HG02610 (cell line): ENCODE results near the gene SETBP1.
A peak's percentile ranks its signal among the peaks of the same experiment; 100 is the strongest.

Experiments used
- ATAC-seq: cut with Tn5 transposase; IDR thresholded peaks from one replicate; pipeline ENCODE4 v1.9.1; 2021; ENCODE audit warnings: mild to moderate bottlenecking, moderate library complexity; ENCODE audit not compliant: unreplicated experiment

SETBP1 gene

GRCh38 chr18:44895176-44895798, 214.6 kb downstream of the SETBP1 start:
- ATAC-seq = peak; percentile 66

DNA sequence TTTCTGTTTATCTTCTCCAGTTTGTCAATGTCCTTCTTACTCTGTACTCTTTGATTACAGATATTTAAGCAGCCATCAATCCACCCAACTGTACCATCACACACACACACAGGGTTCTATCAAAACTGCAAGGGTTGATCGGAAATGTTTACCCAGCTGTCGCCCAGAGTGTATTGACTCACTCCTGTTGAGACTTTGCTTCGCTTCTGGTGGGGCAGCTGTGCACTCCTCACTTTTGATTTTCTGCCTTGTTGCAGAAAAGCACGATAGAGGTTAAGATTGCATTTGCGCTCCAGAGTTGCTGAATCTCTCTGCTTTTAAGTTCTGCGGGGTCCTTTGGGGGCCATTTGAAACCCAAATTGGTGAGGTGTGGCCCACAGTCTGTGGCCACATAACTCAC, 216.2 kb downstream of the SETBP1 start:
- ATAC-seq = no peak

- ATAC-seq = no peak
Observed at GRCh38 chr18:44897411-44897810, 216.7 kb downstream of the SETBP1 start.

GRCh38 chr18:44897816-44898215, 217.1 kb downstream of the SETBP1 start:
- ATAC-seq = no peak

DNA sequence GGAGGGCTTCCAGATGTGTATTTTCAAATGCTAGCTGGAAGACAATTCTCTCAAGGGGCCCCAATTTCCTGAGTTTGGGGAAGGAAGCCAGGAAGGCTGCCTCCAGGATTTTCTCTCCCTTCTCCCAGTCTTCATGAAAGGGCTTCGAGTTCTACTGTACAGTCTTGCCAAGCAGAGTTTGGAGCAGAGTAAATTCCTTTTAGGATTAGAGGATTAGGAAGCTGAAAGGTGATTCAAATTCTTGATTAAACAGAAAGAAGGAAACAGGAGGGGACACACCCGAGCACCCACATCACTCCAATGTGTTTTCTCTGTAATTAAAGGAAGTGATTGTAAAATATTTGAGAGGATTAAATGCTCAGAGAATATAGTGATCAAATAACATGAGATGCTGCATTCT, 217.8 kb downstream of the SETBP1 start:
- ATAC-seq = no peak

GRCh38 chr18:44899832-44900231, 219.1 kb downstream of the SETBP1 start:
- ATAC-seq = no peak

DNA sequence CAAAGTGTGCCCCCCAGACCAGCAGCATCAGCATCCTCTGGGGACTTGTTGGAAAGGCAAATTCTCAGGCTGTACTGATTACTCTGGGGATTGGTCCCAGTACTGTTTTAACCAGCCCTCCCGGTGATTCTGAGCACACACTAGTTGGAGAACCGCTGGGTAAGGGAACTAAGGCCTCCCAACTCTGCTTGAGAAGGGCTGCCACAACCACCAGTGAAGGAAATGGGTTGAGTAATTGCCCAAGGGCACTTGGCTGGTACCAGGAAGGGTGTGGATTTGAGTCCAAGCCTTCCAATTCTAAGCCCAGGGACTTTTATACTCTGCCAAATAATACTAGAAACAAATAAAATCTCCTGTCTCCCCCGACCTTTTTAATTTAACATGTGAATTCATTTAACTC, 219.9 kb downstream of the SETBP1 start:
- no peak for ATAC-seq

GRCh38 chr18:44901283-44901682, 220.6 kb downstream of the SETBP1 start:
- no peak for ATAC-seq

- ATAC-seq = no peak
Observed at GRCh38 chr18:44903327-44903726, 222.6 kb downstream of the SETBP1 start.

- ATAC-seq = no peak
Observed at GRCh38 chr18:44904768-44905167, 224.1 kb downstream of the SETBP1 start.

- peak; percentile 80 for ATAC-seq
Observed at GRCh38 chr18:44909191-44909719, 228.6 kb downstream of the SETBP1 start.

DNA sequence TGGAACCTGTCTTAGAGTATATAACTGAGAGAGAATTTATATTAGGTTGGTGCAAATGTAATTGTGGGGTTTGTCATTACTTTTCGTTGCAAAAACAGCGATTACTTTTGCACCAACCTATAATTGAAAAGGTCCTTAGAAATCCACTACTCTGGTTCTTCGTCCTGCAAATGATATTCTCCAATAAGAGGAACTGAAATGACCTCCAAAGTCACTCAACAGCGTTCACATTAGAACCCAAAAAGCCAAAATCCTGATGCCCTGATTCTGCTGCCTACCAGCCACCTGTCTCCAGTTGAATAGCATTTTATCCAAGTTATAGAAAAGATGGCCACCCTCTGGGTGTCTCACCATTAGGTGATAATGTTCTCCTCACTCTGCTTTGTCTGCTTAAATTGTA, 230.6 kb downstream of the SETBP1 start:
- ATAC-seq = no peak

DNA sequence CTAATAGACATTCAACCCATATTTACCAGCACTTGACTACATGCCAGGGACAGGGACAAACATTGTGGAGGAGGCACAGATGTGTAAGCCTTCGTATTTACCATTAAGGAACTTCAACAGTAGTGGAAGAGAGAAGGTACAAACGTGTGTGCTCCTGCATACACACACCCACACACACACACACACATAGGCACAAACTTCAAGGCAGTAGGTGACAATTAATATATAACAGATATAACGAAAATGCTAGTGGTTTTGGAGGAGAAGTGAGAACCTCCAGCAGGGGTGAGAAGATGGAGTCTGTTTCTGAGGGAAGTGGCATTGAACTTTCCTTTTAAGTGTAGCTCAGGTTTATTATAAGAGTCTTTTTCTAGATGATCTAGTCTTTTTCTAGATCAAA, 231.1 kb downstream of the SETBP1 start:
- no peak for ATAC-seq

DNA sequence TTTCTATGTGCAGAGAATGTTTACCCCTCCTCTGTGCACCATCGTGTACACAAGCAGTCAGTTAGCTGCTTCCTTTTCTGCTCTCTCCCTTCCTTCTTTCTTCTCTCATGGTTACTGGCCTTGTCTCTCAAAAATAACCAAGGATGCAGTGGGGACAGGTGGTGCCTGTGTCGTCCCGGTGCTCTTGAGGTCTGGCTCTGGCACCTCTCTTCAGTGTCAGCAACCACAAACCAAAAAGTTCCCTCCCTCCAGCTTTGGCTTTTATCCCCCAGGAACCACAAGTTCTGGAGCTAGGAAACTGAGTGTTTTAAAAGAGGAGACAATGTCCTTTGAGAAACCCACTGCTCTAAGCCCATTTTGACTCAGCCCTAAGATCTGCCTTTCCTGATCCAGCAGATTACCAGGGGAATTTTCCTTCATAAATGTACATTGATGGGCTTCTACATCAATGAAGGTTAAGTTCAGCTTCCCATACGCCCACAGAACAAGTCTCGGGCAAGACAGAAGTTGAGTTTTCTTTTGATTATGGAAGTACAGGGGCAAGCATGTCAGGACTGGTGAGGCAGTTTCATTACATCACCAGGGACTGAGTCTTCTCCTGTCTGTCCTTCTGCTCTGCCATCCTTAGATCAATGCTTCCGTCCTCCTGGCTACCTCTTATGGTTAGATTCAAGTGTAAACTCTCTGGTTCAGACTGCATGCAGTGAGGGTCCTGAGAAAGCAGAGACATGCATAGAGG, 232.2 kb downstream of the SETBP1 start:
- ATAC-seq = no peak

DNA sequence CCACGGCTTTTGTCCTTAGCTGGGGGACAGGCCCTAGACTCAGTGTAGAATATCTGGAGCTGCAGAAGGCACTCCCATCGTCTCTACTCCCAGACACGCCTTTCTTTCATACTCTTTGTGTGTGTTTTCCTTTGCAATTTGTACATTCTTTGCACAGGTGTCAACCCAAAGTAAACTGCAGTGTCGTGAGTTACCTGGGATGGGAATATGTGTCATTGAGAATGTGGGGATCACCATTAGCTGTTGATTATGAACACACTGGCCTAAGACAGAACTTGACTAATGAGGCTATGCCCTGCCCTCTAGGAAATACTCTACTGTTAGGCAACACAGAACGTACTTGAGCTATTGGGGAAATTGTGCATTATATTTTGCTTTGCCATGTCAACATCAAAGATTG, 233.3 kb downstream of the SETBP1 start:
- no peak for ATAC-seq

- no peak for ATAC-seq
Observed at GRCh38 chr18:44915213-44915612, 234.5 kb downstream of the SETBP1 start.

- ATAC-seq = no peak
Observed at GRCh38 chr18:44915661-44916060, 235.0 kb downstream of the SETBP1 start.

DNA sequence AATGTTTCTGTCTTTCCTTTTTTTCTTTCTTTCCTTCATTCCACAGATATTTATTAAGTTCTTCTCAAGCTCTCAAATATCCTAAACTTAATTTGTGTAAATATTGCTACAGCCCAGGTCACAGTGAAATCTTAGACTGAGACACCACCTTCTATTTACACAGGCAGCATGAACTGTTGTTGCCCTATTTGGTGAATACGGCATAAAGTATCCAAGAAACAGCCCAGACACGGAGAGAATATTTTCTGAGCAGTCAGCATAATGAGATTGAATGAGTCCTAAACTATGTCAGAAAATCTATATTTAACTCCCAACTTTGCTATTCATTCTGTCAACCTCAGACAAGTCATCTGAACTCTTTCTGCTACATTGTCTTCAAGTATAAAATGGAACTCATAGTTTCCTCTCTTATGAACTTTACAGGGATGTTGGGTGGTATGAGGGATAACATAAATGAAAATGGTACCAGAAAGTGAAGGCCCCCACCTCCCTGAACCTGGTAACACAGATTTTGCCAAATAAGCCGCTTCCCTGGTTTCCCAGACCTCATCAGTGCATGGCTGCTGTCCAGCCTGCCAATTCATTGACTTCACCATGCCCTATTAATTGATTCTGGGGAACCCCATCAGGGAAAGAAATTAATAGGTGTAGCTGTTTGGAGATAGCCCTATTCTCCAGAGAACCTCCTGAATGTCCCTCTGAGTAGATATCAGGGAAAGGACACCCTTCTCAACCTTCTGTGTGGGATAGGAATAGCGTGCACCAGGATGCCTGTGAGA, 235.9 kb downstream of the SETBP1 start:
- ATAC-seq = no peak

DNA sequence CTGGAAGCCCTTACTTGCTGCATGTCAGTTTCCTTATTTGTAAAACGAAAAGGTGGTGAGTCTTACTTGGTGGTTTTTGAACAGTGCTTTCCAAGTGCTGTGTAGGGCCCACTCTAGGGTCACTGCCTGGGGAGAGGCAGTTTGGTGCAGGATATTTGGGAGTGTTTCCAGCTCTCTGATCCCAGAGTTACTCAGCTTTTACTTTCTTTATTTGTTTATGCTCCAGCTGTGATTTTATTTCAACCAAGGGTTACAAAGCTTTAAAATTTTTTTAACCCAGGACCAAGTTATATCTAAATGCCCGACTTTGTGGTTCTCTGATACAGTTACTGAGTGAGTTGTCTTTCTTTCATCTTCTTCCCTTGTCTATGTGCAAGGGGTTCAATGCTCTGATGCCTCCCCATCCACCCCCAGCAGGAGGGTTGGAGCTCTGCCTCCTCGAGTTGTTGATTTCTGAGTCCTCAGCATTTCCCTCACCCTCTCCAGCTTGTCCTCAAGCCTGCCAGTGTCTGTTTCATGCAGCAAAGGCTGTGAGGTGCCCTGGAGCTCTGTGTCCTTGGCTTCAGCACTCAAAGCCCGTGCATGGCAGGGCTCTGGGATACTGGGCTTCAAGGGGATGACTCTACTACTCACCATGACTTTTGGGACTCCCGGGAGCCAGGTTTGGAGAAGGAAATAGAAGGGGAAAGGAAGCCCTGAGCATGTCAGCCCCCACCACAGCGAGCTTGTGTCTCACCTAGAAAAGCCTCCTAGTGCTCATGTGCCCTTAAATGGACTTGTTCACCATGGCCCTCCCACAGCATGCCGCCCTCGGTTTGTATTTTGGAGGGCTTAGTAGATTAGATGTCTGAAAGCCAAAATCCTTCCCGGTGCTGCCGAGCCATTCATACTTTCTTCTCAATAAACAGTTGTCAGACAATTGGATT, 236.8 kb downstream of the SETBP1 start:
- no peak for ATAC-seq

GRCh38 chr18:44918142-44918476, 237.4 kb downstream of the SETBP1 start:
- ATAC-seq = no peak

DNA sequence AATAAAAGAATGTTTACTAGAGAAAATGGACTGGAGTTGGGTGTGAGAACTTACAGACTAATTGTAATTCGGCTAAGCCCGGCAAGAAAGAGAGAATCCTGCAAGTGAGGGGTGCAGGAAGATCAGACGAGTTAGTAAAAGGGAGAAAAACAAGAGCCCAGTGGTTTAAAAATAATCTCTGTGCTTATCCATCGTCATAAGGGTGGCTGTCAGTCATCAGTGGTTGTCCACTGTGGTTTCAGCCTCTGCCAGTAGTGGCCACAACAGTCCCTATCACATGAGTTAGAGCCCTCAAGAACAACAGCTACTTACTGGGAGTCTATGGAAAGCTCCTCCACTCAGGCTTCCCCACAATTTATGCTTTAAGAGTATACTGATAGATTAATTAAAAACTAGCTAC, 239.8 kb downstream of the SETBP1 start:
- ATAC-seq = no peak
